GM12874 (cell line): Measurements from ENCODE around the gene NPFFR1.

ENCODE experiments used
- CTCF ChIP-seq: IDR thresholded peaks from 2 replicates; pipeline ENCODE4 v1.5.1; 2011; ENCODE audit warnings: low read depth, mild to moderate bottlenecking, control low read depth, low read length, moderate library complexity; ENCODE audit not compliant: insufficient read depth

Gene NPFFR1

GRCh38 chr10:70321233-70321632, 37.4 kb upstream of the NPFFR1 start:
- no peak for TF ChIP-seq CTCF

GRCh38 chr10:70320751-70321150, 36.9 kb upstream of the NPFFR1 start:
- no peak for TF ChIP-seq CTCF

GRCh38 chr10:70319824-70320223, 36.0 kb upstream of the NPFFR1 start:
- TF ChIP-seq CTCF: no peak

- TF ChIP-seq CTCF: no peak
Measured at GRCh38 chr10:70319183-70319582, 35.4 kb upstream of the NPFFR1 start.

- no peak for TF ChIP-seq CTCF
Measured at GRCh38 chr10:70317943-70318318, 34.1 kb upstream of the NPFFR1 start.

GRCh38 chr10:70317272-70317942, 33.6 kb upstream of the NPFFR1 start:
- TF ChIP-seq CTCF: no peak

GRCh38 chr10:70315815-70316214, 32.0 kb upstream of the NPFFR1 start:
- TF ChIP-seq CTCF: no peak
